Stimulated activated CD4-positive, alpha-beta T cell treated with anti-CD3 and anti-CD28 coated beads, Interleukin-2, amount 100 ng/mL, for 48 hours (primary cell): Measurements from ENCODE around the gene TBL1X.

Source experiments
- DNase-seq, 2 donors: peaks; one replicate each; pipeline ENCODE4 v3.0.0-alpha.2; 2020

Gene TBL1X

GRCh38 chrX:9593756-9594155 lies 128.9 kb downstream of the TBL1X start:
- no peak for DNase-seq

GRCh38 chrX:9595174-9595573 lies 130.3 kb downstream of the TBL1X start:
- no peak for DNase-seq

DNA sequence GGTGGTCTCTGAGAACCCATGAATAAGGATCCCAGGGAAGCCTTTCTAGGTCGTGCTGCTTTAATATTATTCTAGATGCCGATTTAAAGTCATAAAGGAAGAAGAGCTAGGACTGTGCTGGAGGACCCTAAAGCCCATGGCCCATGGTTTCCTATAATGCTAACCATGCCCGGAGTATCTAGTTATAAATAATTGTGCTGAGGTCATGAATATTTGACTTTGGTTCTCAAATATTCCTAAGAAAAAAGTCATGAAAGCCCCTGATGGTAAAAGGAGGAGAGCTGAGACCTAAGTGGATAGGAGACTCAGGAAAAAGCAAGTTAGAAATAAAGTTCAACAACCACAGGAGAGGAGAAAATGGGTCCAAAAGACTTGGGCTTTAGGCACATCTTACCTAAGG lies 132.0 kb downstream of the TBL1X start:
- DNase-seq = no peak

GRCh38 chrX:9597361-9598035 lies 132.6 kb downstream of the TBL1X start:
- no peak for DNase-seq

DNA sequence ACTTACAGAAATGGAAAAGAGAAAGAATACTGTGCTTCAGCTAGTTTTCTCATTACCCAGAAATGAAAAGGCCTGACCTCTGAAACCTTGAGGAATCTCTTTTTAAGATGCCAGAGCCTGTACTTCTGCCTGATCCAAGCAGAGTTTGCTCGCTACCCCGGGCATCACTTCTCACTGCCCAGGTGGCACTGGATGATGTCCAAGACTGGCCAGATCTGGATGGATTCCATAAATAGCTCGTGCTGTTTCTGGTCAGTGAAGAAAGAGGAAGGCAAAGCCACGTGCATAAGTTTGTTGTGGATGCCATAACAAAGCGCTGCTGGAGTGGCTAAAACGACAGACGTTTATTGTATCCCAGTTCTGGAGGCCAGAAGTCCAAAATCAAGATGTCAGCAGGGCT lies 133.5 kb downstream of the TBL1X start:
- DNase-seq = no peak

GRCh38 chrX:9604111-9604907 lies 139.5 kb downstream of the TBL1X start:
- no peak for DNase-seq

DNA sequence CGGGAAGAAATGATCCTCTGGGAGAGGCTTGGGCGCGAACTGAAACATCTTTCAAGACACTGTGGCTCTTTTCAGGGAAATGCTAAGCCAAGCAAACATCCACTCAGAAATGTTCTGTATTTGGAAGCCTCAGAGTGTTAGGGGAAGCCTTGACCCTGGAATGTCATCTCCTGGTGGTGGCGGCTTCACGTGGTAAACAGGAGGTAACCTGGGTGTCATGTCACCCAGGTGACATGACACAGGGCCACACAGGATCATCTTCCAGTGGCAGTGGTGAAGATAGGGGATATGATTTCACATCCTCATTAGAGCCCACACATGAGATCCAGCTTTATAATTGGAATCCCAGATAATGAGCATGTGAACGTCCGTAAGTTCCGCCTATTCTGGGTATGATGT lies 140.0 kb downstream of the TBL1X start:
- DNase-seq = no peak

- no peak for DNase-seq
These were observed 140.6 kb downstream of the TBL1X start for GRCh38 chrX:9605484-9605883.

GRCh38 chrX:9606971-9607370 lies 142.1 kb downstream of the TBL1X start:
- no peak for DNase-seq

- no peak for DNase-seq
These were observed 144.6 kb downstream of the TBL1X start for GRCh38 chrX:9609499-9609898.

DNA sequence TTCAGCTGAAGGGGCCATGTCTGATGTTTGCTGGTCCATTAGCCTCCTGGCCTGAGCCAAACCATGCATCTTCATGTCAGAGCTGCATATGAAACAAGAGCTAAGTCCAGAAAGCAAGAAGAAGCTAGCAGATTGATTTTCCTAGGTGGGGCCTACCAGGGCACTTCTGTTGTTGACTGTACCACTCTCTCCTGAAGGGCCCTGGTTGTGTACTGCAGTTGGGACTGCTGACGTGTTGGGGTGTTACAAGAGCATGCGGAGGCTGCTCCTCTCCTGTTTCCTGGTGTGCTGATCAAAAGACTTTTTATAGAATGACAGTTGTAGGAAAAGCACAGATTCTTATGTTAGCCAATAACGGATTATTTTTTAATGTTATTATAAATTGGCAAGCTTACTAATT lies 145.1 kb downstream of the TBL1X start:
- DNase-seq = no peak

DNA sequence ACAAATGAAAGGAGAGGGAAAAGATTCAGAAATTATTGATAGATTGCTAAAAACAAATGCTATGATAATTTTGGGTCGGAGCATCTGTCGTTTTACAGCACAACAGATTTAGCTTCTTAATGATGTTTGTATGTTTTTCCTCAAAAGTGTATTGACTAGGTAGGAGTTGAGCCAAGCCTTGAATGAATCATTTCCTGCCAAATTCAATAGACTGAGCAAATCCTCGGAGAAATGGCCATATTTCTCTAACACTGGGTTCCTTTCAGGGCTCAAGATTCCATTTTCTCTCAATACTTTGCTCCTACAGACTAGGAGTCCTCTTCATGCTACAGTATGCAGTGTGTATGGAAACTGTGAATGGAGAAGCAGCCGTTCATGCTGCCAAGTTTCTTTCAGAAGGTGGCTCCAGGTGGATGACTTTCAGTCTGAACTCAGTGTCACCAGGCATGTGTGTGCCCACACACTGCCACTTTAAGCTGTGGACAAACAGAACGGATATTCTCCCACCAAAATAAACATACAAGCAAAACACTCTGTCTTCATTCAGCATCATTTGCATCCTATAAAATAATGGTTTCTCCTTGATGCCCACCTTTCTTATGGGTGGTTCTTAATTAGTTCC lies 146.0 kb downstream of the TBL1X start:
- DNase-seq = no peak

DNA sequence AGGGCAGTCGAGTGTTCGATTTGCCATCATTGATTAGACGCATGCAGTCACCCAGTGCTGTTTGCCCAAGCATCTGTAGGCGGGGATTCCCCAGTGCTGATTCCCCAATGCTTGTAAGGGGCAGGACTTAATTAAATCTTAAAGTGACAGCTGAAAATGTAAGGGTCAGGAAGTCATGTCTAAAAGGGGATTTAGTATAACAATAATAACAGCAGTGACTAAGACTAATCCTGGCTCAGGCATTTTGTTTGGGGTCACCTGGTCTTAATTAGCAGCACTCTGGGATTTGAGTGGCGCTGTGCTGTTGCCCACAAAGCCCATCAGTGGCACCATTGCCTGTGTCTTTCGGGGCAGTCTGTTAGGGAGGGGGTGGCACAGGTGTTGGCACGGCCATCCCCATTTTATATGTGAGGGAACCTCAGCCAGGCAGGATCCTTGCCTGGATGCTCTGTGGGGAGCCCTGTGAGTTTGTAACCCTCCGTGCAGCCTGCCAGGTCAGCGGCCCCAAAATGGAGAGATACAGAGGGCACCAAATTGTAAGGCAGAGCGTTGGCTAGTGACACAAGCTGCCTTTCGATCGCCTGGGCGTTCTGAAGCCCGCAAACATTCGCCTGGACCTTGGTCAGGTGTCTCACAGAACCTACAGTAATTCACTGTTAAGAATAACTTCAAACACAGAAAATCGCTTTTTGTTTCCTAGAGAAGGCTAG lies 146.7 kb downstream of the TBL1X start:
- DNase-seq = no peak

- no peak for DNase-seq
These were observed 147.3 kb downstream of the TBL1X start for GRCh38 chrX:9612146-9612505.

- no peak for DNase-seq
These were observed 149.2 kb downstream of the TBL1X start for GRCh38 chrX:9614016-9614415.

GRCh38 chrX:9619133-9619532 lies 154.3 kb downstream of the TBL1X start:
- DNase-seq = no peak

GRCh38 chrX:9619581-9619980 lies 154.7 kb downstream of the TBL1X start:
- DNase-seq = no peak

DNA sequence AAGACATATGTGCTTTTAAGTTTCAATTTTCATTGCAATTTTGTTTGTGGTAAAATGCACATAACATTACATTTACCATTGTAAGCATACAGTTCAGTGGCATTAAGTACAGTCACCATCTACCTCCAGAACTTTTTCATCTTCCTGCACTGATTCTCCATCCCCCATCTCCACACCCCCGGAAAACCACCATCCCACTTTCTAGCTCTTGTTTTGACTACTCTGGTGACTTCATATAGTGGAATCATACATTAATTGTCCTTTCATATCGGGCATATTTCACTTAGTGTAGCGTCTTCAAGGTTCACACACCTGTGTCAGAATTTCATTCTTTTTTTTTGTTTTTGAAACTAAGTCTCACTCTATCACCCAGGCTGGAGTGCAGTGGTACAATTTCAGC lies 157.3 kb downstream of the TBL1X start:
- peak in 1 of 2 donors; percentile 10 for DNase-seq

DNA sequence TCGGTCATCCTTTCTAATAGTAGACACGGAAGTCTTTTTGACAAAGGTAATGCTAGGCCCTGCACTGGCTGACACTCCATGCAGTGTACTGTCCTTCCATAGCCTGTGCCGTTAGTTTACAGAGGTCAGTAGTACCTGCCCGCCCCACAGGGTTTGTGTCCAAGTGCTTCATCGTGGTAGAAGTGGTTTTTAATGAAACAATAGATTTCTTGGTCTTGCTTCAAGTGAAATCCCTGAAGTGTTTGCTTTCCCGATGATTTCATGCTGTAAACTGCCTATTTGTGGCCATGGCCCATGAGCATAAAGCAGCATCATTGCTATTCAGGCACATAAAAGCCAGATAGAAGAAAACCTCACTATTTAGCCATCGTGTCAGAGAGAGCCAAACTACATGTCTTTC lies 161.5 kb downstream of the TBL1X start:
- no peak for DNase-seq

GRCh38 chrX:9627922-9628321 lies 163.1 kb downstream of the TBL1X start:
- no peak for DNase-seq

GRCh38 chrX:9628779-9629493 lies 164.1 kb downstream of the TBL1X start:
- no peak for DNase-seq

DNA sequence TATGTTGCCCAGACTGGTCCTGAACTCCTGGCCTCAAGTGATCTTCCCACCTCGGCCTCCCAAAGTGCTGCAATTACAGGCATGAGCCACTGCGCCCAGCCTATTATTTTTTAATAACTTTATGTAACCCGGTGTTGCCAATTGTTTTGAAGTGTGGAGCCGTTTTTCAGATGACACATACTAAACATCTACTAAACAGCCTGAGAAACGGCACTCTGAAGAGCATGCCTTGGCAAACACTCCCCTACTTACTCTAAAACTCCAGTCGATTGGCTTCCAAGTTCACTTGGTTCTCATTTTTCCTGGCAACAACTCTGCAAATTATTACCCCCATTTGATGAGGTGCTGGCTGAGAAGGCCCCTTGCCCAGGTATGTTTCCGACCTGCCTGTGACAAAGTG lies 169.7 kb downstream of the TBL1X start:
- no peak for DNase-seq

DNA sequence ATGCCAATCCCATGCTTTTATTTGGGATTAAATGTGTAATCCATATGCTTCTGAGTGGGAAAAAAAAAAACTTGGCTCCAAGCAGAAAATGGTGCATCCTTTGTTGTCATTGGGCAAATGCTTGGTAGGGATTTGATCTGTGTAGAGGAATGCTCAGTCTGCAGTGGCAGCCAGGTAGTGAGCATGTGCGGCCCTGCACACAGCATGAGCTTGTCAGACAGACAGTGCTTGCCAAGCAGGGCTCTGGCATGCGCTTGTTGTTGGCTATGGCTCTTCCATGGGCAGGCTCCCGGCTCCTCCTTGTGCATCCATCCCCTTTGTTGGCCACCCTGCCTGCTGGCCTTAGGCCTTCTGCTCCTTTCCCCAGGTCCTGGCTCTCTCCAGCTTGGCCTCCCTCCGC lies 170.5 kb downstream of the TBL1X start:
- no peak for DNase-seq
